H1 (cell line): Measurements from ENCODE around the gene LAMA4. TPM values are rescaled to one million over a fixed set of nuclear protein-coding genes. Genes with fewer than 3 reads are reported as not detected.

Experiments
- CTCF ChIA-PET: fragments of 300-600 bp; sonication (Branson Sonifier 250); formaldehyde crosslinking; loops from one replicate; lab custom pipeline; 2021; ENCODE audit not compliant: partially characterized antibody; lab: Charles Lee
- POLR2A ChIA-PET: fragments of 300-600 bp; sonication (Branson Sonifier 250); formaldehyde crosslinking; loops from one replicate; lab custom pipeline; 2021; ENCODE audit warnings: inconsistent platforms; ENCODE audit not compliant: partially characterized antibody; lab: Charles Lee
- DNase-seq, 2 experiments: peaks; one replicate each; pipeline versions ENCODE4 v3.0.0 to v3.0.0-alpha.2; 2010 to 2022; ENCODE audit warnings: low spot score in 2 of 2, low read depth in 1 of 2, mixed read lengths in 1 of 2
- FAIRE-seq: peaks from 2 replicates; lab custom pipeline; 2011; peaks lifted over from hg19 to GRCh38; lab: Jason Lieb, UNC
- H2AFZ ChIP-seq: 2 replicates; pipeline ENCODE4 v1.8.1; 2012; ENCODE audit warnings: low read length, inconsistent platforms
- H2AK5ac ChIP-seq: 2 replicates; pipeline ENCODE4 v1.6.1; 2013; ENCODE audit warnings: low read depth, low read length
- H2BK120ac ChIP-seq: replicated peaks from 2 replicates; pipeline ENCODE3; 2013; ENCODE audit warnings: low read depth, low read length, inconsistent platforms
- H2BK12ac ChIP-seq: 2 replicates; pipeline ENCODE4 v1.6.1; 2013; ENCODE audit warnings: low read depth, low read length
- H2BK15ac ChIP-seq: 2 replicates; pipeline ENCODE4 v1.6.1; 2013; ENCODE audit warnings: low read length
- H2BK20ac ChIP-seq: 2 replicates; pipeline ENCODE4 v1.6.1; 2013; ENCODE audit warnings: low read length
- H2BK5ac ChIP-seq: 2 replicates; pipeline ENCODE4 v1.6.1; 2013; ENCODE audit warnings: low read depth, low read length
- H3K14ac ChIP-seq: 2 replicates; pipeline ENCODE4 v1.6.1; 2013; ENCODE audit warnings: inconsistent platforms; ENCODE audit not compliant: insufficient read length
- H3K18ac ChIP-seq: 2 replicates; pipeline ENCODE4 v1.6.1; 2013; ENCODE audit warnings: low read length; ENCODE audit errors: extremely low read depth
- H3K23ac ChIP-seq: 2 replicates; pipeline ENCODE4 v1.6.1; 2013; ENCODE audit warnings: inconsistent platforms; ENCODE audit not compliant: insufficient read length
- H3K23me2 ChIP-seq: 2 replicates; pipeline ENCODE4 v1.6.1; 2013; ENCODE audit warnings: low read depth, low read length
- H3K27ac ChIP-seq: 2 replicates; pipeline ENCODE4 v1.6.1; 2011; ENCODE audit warnings: low read depth, low read length, inconsistent platforms
- H3K27me3 ChIP-seq, 4 experiments: replicated peaks in 1 of 4; 1 replicate in 1 of 4; 2 replicates in 3 of 4; pipeline versions ENCODE4 v1.6.1 to v1.8.1; 2011 to 2013; ENCODE audit warnings: low read length in 3 of 4, mild to moderate bottlenecking in 3 of 4, inconsistent platforms in 2 of 4, mixed read lengths in 2 of 4, moderate library complexity in 1 of 4; ENCODE audit not compliant: control insufficient read depth in 3 of 4, insufficient read depth in 3 of 4; ENCODE audit errors: extremely low read depth in 1 of 4
- H3K36me3 ChIP-seq, 4 experiments: 2 replicates each; pipeline versions ENCODE4 v1.6.1 to v1.8.1; 2011 to 2013; ENCODE audit warnings: mild to moderate bottlenecking in 4 of 4, low read length in 3 of 4, moderate library complexity in 2 of 4, control low read depth in 1 of 4, inconsistent platforms in 1 of 4; ENCODE audit not compliant: insufficient read depth in 4 of 4, control insufficient read depth in 2 of 4
- H3K4ac ChIP-seq: replicated peaks from 2 replicates; pipeline ENCODE3; 2013; ENCODE audit warnings: low read length, low read depth, mixed read lengths, inconsistent platforms; ENCODE audit not compliant: insufficient read length
- H3K4me1 ChIP-seq, 4 experiments: replicated peaks in 1 of 4; 1 replicate in 1 of 4; 2 replicates in 3 of 4; pipeline versions ENCODE4 v1.6.1 to v1.8.1; 2011 to 2013; ENCODE audit warnings: low read length in 3 of 4, inconsistent platforms in 2 of 4, mixed read lengths in 1 of 4; ENCODE audit not compliant: insufficient read depth in 4 of 4, control insufficient read depth in 3 of 4
- H3K4me2 ChIP-seq, 2 experiments: 2 replicates each; pipeline versions ENCODE4 v1.6.1 to v1.8.1; 2011 to 2013; ENCODE audit warnings: low read depth in 2 of 2, low read length in 2 of 2, control low read depth in 1 of 2, inconsistent platforms in 1 of 2, mild to moderate bottlenecking in 1 of 2; ENCODE audit not compliant: insufficient read depth in 1 of 2
- H3K4me3 ChIP-seq, 4 experiments: fragments of 200-600, 300-600 bp in 1 of 4; sonication (generic), shearing (Covaris generic), sonication (Bioruptor Twin) in 1 of 4; 2 replicates each; pipeline versions ENCODE4 v1.5.1 to v1.8.1; 2011 to 2016; ENCODE audit warnings: low read length in 4 of 4, low read depth in 3 of 4, control low read depth in 2 of 4, inconsistent platforms in 2 of 4, mild to moderate bottlenecking in 2 of 4, mixed read lengths in 1 of 4, moderate library complexity in 1 of 4; ENCODE audit not compliant: insufficient read depth in 2 of 4; ENCODE audit errors: extremely low read depth in 1 of 4
- H3K56ac ChIP-seq: replicated peaks from 2 replicates; pipeline ENCODE3; 2013; ENCODE audit warnings: low read depth, mild to moderate bottlenecking, mixed read lengths, low read length, inconsistent platforms; ENCODE audit not compliant: insufficient read length
- H3K79me1 ChIP-seq: 2 replicates; pipeline ENCODE4 v1.6.1; 2013; ENCODE audit warnings: low read depth, low read length, control low read depth
- H3K79me2 ChIP-seq, 2 experiments: 2 replicates each; pipeline versions ENCODE4 v1.6.1 to v1.8.1; 2012 to 2013; ENCODE audit warnings: low read length in 2 of 2, mild to moderate bottlenecking in 2 of 2, inconsistent platforms in 1 of 2; ENCODE audit not compliant: insufficient read depth in 2 of 2, control insufficient read depth in 1 of 2
- H3K9ac ChIP-seq, 4 experiments: replicated peaks in 1 of 4; 1 replicate in 1 of 4; 2 replicates in 3 of 4; pipeline versions ENCODE4 v1.6.1 to v1.8.1; 2011 to 2013; ENCODE audit warnings: low read depth in 3 of 4, low read length in 3 of 4, control low read depth in 2 of 4, mild to moderate bottlenecking in 2 of 4, moderate library complexity in 2 of 4, inconsistent platforms in 1 of 4; ENCODE audit errors: extremely low read depth in 1 of 4
- H3K9me3 ChIP-seq, 2 experiments: 2 replicates each; pipeline versions ENCODE4 v1.6.1 to v1.8.1; 2012 to 2013; ENCODE audit warnings: mild to moderate bottlenecking in 2 of 2, moderate library complexity in 2 of 2, control low read depth in 1 of 2, inconsistent platforms in 1 of 2, low read depth in 1 of 2, low read length in 1 of 2, mixed read lengths in 1 of 2; ENCODE audit not compliant: insufficient read depth in 2 of 2
- H4K20me1 ChIP-seq, 2 experiments: replicated peaks in 1 of 2; 2 replicates each; pipeline versions ENCODE3 to v1.8.1; 2011 to 2013; ENCODE audit warnings: inconsistent platforms in 2 of 2, low read length in 2 of 2, mild to moderate bottlenecking in 1 of 2; ENCODE audit not compliant: insufficient read depth in 2 of 2, control insufficient read depth in 1 of 2
- H4K5ac ChIP-seq: 2 replicates; pipeline ENCODE4 v1.6.1; 2013; ENCODE audit warnings: low read length, low read depth, mixed read lengths, inconsistent platforms; ENCODE audit not compliant: insufficient read length
- H4K8ac ChIP-seq: 2 replicates; pipeline ENCODE4 v1.8.0; 2013; ENCODE audit warnings: mild to moderate bottlenecking, moderate library complexity, low read length, inconsistent platforms; ENCODE audit not compliant: insufficient read depth; ENCODE audit errors: extremely low read depth
- H4K91ac ChIP-seq: replicated peaks from 2 replicates; pipeline ENCODE3; 2013; ENCODE audit warnings: low read length, mixed read lengths, inconsistent platforms; ENCODE audit not compliant: insufficient read length
- MAFK ChIP-seq: IDR thresholded peaks from 2 replicates; pipeline ENCODE4 v1.6.1; 2012; ENCODE audit warnings: low read depth, mild to moderate bottlenecking, improper control_type of control experiment, low read length
- SIRT6 ChIP-seq: IDR thresholded peaks from one replicate; pipeline ENCODE4 v1.7.1; 2012; ENCODE audit warnings: low read length, inconsistent platforms
- SUZ12 ChIP-seq: fragments of 200-600 bp; sonication (generic); IDR thresholded peaks from 2 replicates; pipeline ENCODE4 v1.6.1; 2012; ENCODE audit warnings: mild to moderate bottlenecking, inconsistent platforms, low read length, moderate library complexity, mixed read lengths
- TAF1 ChIP-seq: IDR thresholded peaks from 2 replicates; pipeline ENCODE4 v1.6.1; 2011; ENCODE audit warnings: mild to moderate bottlenecking, low read depth, low read length
- WGBS, 2 experiments: shearing (Covaris generic) in 1 of 2; methylation state at CpG; one replicate each; pipeline versions ENCODE4 v1.1.6 to v1.1.7; 2013 to 2015; ENCODE audit warnings: low lambda C conversion rate in 2 of 2, mixed read lengths in 2 of 2, inconsistent platforms in 1 of 2, low coverage in 1 of 2, missing lambda C conversion rate in 1 of 2; ENCODE audit not compliant: insufficient replicate concordance in 2 of 2, insufficient coverage in 1 of 2, insufficient read length in 1 of 2; ENCODE audit errors: extremely low coverage in 1 of 2, missing lambda C conversion rate in 1 of 2; 5-methylcytosine and 5-hydroxymethylcytosine counted together
- polyA plus RNA-seq, 7 experiments: library from polyadenylated mRNA; depleted of rRNA in 3 of 7; stranded (reverse) in 5 of 7; unstranded in 2 of 7; fragments of >200 nt in 5 of 7; fragments of 200-250 nt in 2 of 7; gene quantifications; 1 replicate in 5 of 7; 2 replicates in 1 of 7; 4 replicates in 1 of 7; pipeline versions ENCODE4 v1.2.1 to v1.2.3, GENCODE V29; 2011 to 2013; ENCODE audit warnings: missing spikeins in 2 of 7, mixed read lengths in 2 of 7
- total RNA-seq: library from RNA; stranded (reverse); fragmentation: NEBNext Ultra II Directional; extraction: Animal tissue kit (Norgen Biotek cat#: 25700); gene quantifications from 2 replicates; pipeline ENCODE4 v1.2.1, GENCODE V29; 2021

LAMA4 gene
- total and polyA plus RNA-seq, 2 of the 8 experiments (the other 6 are each of a cell fraction or from before 2014, with no cell fraction given) = 0.95 to 1.5 TPM

- Histone ChIP-seq H4K20me1 (no peaks in the 10 kb centered on the region), H3K79me2 (no peaks in the 10 kb centered on the region), H3K36me3 (no peaks in the 10 kb centered on the region), H2BK15ac (no peak overlapping the region), H2BK120ac (no peak overlapping the region), H4K91ac (no peak overlapping the region), H3K18ac (no peak overlapping the region), H3K4ac (no peak overlapping the region), H2BK5ac (no peak overlapping the region), H3K56ac (no peak overlapping the region), H2AK5ac (no peak overlapping the region), H3K4me2 (no peak overlapping the region), H3K9ac (no peak overlapping the region), H3K14ac (no peak overlapping the region), H3K27ac (no peak overlapping the region), H4K8ac (no peak overlapping the region), H3K4me1 (no peaks in the 10 kb centered on the region; a peak in 2 of 7 replicates), H3K9me3 (no peaks in the 10 kb centered on the region), H4K5ac (no peak overlapping the region), H3K23me2 (peaks cover 1% of the 10 kb centered on the region; the same call in 1 of the 2 replicates), H3K79me1 (no peaks in the 10 kb centered on the region), H2AFZ (no peak overlapping the region), H3K23ac (no peak overlapping the region), H3K4me3 (no peak overlapping the region), H3K27me3 (peaks cover 0 to 13% (median 6%) of the 10 kb centered on the region in 4 experiments; a peak in 6 of 7 replicates), H2BK12ac (no peak overlapping the region), H2BK20ac (no peak overlapping the region)
- FAIRE-seq = no peak
- ChIA-PET POLR2A (no interaction called here), CTCF (interaction anchor here (2.0 kb wide), 1 partner anchor 11 kb away, joined by 8 read pairs; no protein-coding TSS in a partner anchor)
- 89% methylated on average over 1 of the region's 1 CpG; no CpG with 5 or more reads in 1 of the 2 experiments for WGBS, 2 experiments
- TF ChIP-seq SIRT6 (no peak), SUZ12 (no peak), MAFK (no peak), TAF1 (no peak)
- no peak for DNase-seq
Measured at GRCh38 chr6:112259337-112259675, 4.9 kb upstream of the LAMA4 start.
